HepG2 (cell line): ENCODE data around the gene VEGFB. TPM values are rescaled to one million over a fixed set of nuclear protein-coding genes. Genes with fewer than 3 reads are reported as not detected.

ENCODE experiments used
- ATAC-seq: fragments of 200-7000 bp; cut with Tn5 transposase; 3 replicates; pipeline ENCODE4 v1.9.1; 2020; ENCODE audit warnings: mild to moderate bottlenecking, moderate library complexity
- BruUV-seq: library from RNA; stranded (reverse); fragments of 400-500 nt; replicated peaks from 2 replicates; lab custom pipeline; 2021; lab: Mats Ljungman, UMichigan
- CTCF ChIA-PET: fragments of 300-600 bp; formaldehyde crosslinking; extraction: SDS; loops from one replicate; lab custom pipeline; 2021; ENCODE audit warnings: low total read pairs, inconsistent platforms, low intra/inter-chr PET ratio; lab: Yijun Ruan, JAX
- POLR2A ChIA-PET: fragments of 350-600 bp; sonication (Branson Sonifier 250); formaldehyde crosslinking; loops from one replicate; lab custom pipeline; 2020; ENCODE audit warnings: antibody characterized with exemption, inconsistent platforms; lab: Yijun Ruan, JAX
- DNase-seq: peaks from one replicate; pipeline ENCODE4 v3.0.0-alpha.2; 2015; ENCODE audit warnings: low spot score
- FAIRE-seq: peaks from 3 replicates; lab custom pipeline; 2011; peaks lifted over from hg19 to GRCh38; lab: Jason Lieb, UNC
- H2AFZ ChIP-seq: one replicate; pipeline ENCODE4 v1.6.1; 2011; ENCODE audit warnings: low read length, inconsistent platforms
- H3K27ac ChIP-seq: fragments of 300-600 bp; 3 replicates; pipeline ENCODE4 v1.8.0; 2011; ENCODE audit warnings: mixed run types, mild to moderate bottlenecking, mixed read lengths, low read length, inconsistent platforms; ENCODE audit not compliant: insufficient read depth; ENCODE audit errors: extremely low read length
- H3K27me3 ChIP-seq, 2 experiments: fragments of 200-600 bp in 1 of 2; 2 replicates in 1 of 2; 3 replicates in 1 of 2; pipeline versions ENCODE4 v1.6.0 to v1.8.0; 2011; ENCODE audit warnings: low read length in 2 of 2, mild to moderate bottlenecking in 2 of 2, moderate library complexity in 2 of 2, inconsistent platforms in 1 of 2; ENCODE audit not compliant: insufficient read depth in 2 of 2, control insufficient read depth in 1 of 2
- H3K36me3 ChIP-seq, 2 experiments: fragments of 200-600 bp in 1 of 2; replicated peaks in 1 of 2; 2 replicates in 1 of 2; 3 replicates in 1 of 2; pipeline versions ENCODE4 v1.5.1 to v1.8.0; 2011; ENCODE audit warnings: low read length in 2 of 2, inconsistent platforms in 1 of 2; ENCODE audit not compliant: insufficient read depth in 2 of 2, control insufficient read depth in 1 of 2
- H3K4me1 ChIP-seq: 2 replicates; pipeline ENCODE4 v1.5.1; 2012; ENCODE audit warnings: low read length, inconsistent platforms; ENCODE audit not compliant: insufficient read depth
- H3K4me2 ChIP-seq: 2 replicates; pipeline ENCODE4 v1.6.0; 2011; ENCODE audit warnings: low read depth, low read length, inconsistent platforms
- H3K4me3 ChIP-seq, 3 experiments: fragments of 200-600 bp in 1 of 3; sonication (generic), shearing (Covaris generic) in 1 of 3; replicated peaks in 1 of 3; 2 replicates each; pipeline ENCODE4 v1.5.1; 2011 to 2016; ENCODE audit warnings: low read length in 3 of 3, inconsistent platforms in 2 of 3, low read depth in 2 of 3, mild to moderate bottlenecking in 2 of 3, control low read depth in 1 of 3, mixed read lengths in 1 of 3; ENCODE audit not compliant: insufficient read depth in 1 of 3
- H3K79me2 ChIP-seq: one replicate; pipeline ENCODE4 v1.6.1; 2011; ENCODE audit warnings: low read length, inconsistent platforms; ENCODE audit not compliant: insufficient read depth
- H3K9ac ChIP-seq: 2 replicates; pipeline ENCODE4 v1.6.0; 2011; ENCODE audit warnings: mild to moderate bottlenecking, low read depth, low read length, inconsistent platforms; ENCODE audit not compliant: insufficient read depth
- H3K9me3 ChIP-seq: 2 replicates; pipeline ENCODE4 v1.5.1; 2012; ENCODE audit warnings: mild to moderate bottlenecking, low read length
- H4K20me1 ChIP-seq: 2 replicates; pipeline ENCODE4 v1.6.0; 2011; ENCODE audit warnings: inconsistent platforms, mild to moderate bottlenecking, low read length, moderate library complexity; ENCODE audit not compliant: insufficient read depth
- BCL6 ChIP-seq: IDR thresholded peaks from 2 replicates; pipeline ENCODE4 v1.6.1; 2016; ENCODE audit warnings: missing genetic modification reagents, missing compliant biosample characterization
- DR1 ChIP-seq: sonication (generic); formaldehyde crosslinking; IDR thresholded peaks from 2 replicates; pipeline ENCODE4 v1.8.0; 2021; ENCODE audit warnings: mild to moderate bottlenecking, missing genetic modification reagents, inconsistent platforms
- MAFF ChIP-seq: IDR thresholded peaks from 2 replicates; pipeline ENCODE4 v1.6.1; 2011; ENCODE audit warnings: low read depth, low read length, improper control_type of control experiment
- NONO ChIP-seq, 2 experiments: fragments of 450-650 bp in 1 of 2; sonication (generic) in 1 of 2; formaldehyde crosslinking in 1 of 2; IDR thresholded peaks in 1 of 2; conservative IDR thresholded peaks in 1 of 2; 2 replicates each; pipeline versions ENCODE4 v1.6.1 to v1.8.0; 2017 to 2022; ENCODE audit warnings: mild to moderate bottlenecking in 1 of 2, missing genetic modification reagents in 1 of 2, moderate library complexity in 1 of 2
- ZNF614 ChIP-seq: IDR thresholded peaks from 2 replicates; pipeline ENCODE4 v1.6.1; 2018; ENCODE audit warnings: missing biosample characterization, missing genetic modification reagents, inconsistent platforms, borderline replicate concordance
- ZNF788 ChIP-seq: sonication (generic); formaldehyde crosslinking; IDR thresholded peaks from 2 replicates; pipeline ENCODE4 v1.5.0; 2020; ENCODE audit warnings: mild to moderate bottlenecking, missing genetic modification reagents, borderline replicate concordance
- WGBS: methylation state at CpG from one replicate; pipeline ENCODE4 v1.1.6; 2017; ENCODE audit warnings: low lambda C conversion rate; 5-methylcytosine and 5-hydroxymethylcytosine counted together
- in situ Hi-C: cut with HindIII; loops from 2 replicates; pipeline ENCODE4 v1.10.0; 2017; ENCODE audit warnings: low pct_unique_long_range_greater_than_20kb; ENCODE audit not compliant: extremely low pct_ligation_motif_present
- intact Hi-C: fragments of 100-400 bp; cut with micrococcal nuclease; formaldehyde crosslinking; loops from one replicate; pipeline ENCODE4 v1.10.0; 2022; ENCODE audit not compliant: unreplicated experiment
- polyA plus RNA-seq, 8 experiments: library from polyadenylated mRNA; depleted of rRNA in 3 of 8; stranded (reverse) in 7 of 8; unstranded in 1 of 8; fragments of >200 nt; fragmentation: Illumina TruSeq in 4 of 8; extraction: Trizol in 4 of 8; gene quantifications; 2 replicates each; pipeline versions ENCODE4 v1.2.1 to v1.2.3, GENCODE V29; 2011 to 2016; ENCODE audit warnings: low read depth in 4 of 8, missing spikeins in 1 of 8, mixed read lengths in 1 of 8; ENCODE audit not compliant: insufficient read depth in 1 of 8
- total RNA-seq, 5 experiments: library from RNA; depleted of rRNA; stranded (reverse); fragments of >200 nt; fragmentation: Illumina TruSeq; extraction: Trizol; gene quantifications; 2 replicates each; pipeline ENCODE4 v1.2.3, GENCODE V29; 2016; ENCODE audit warnings: low read depth in 1 of 5
- TF ChIP-seq, protein P1 (sequence below): sonication (generic); formaldehyde crosslinking; IDR thresholded peaks from 2 replicates; pipeline ENCODE4 v1.4.0; 2020; ENCODE audit warnings: mild to moderate bottlenecking, missing genetic modification reagents

The VEGFB gene
- total and polyA plus RNA-seq, 2 of the 13 experiments (the other 11 are each of a cell fraction or from before 2014, with no cell fraction given), result 9.0 to 11.3 TPM

- no peak for TF ChIP-seq MAFF
These were observed 42.0 kb upstream of the VEGFB start (continued) for GRCh38 chr11:64192434-64192833.

- Histone ChIP-seq H3K4me3 (no peak overlapping the region), H3K27ac (no peak overlapping the region), H3K4me2 (no peak overlapping the region), H3K27me3 (no peaks in the 10 kb centered on the region), H3K9ac (no peak overlapping the region), H3K4me1 (no peaks in the 10 kb centered on the region), H3K9me3 (no peaks in the 10 kb centered on the region), H4K20me1 (no peaks in the 10 kb centered on the region), H3K79me2 (peaks cover 14% of the 10 kb centered on the region), H3K36me3 (peaks cover 51 to 85% of the 10 kb centered on the region in 2 experiments), H2AFZ (no peak overlapping the region)
- in situ Hi-C loops, result no loop called here
- intact Hi-C loops, result no loop called here
- FAIRE-seq (no peak), ATAC-seq (no peak), DNase-seq (no peak)
- 95% methylated on average over 9 of the region's 9 CpGs for WGBS
- ChIA-PET CTCF (no interaction called here), POLR2A (interaction anchor here (1.5 kb wide), 1 partner anchor 11 kb away, joined by 6 read pairs; the partner anchor contains the start of gene STIP1)
- BruUV-seq, result no TSS peak
- TF ChIP-seq NONO (IDR thresholded peaks at IDR 0.05) (no peak), NONO (CRISPR knock-in tag; conservative IDR thresholded peaks at IDR 0.05) (no peak), ZNF788 (CRISPR knock-in tag) (no peak), BCL6 (CRISPR knock-in tag) (no peak), ZNF614 (no peak), DR1 (CRISPR knock-in tag) (no peak)
- TF ChIP-seq, protein P1, sequence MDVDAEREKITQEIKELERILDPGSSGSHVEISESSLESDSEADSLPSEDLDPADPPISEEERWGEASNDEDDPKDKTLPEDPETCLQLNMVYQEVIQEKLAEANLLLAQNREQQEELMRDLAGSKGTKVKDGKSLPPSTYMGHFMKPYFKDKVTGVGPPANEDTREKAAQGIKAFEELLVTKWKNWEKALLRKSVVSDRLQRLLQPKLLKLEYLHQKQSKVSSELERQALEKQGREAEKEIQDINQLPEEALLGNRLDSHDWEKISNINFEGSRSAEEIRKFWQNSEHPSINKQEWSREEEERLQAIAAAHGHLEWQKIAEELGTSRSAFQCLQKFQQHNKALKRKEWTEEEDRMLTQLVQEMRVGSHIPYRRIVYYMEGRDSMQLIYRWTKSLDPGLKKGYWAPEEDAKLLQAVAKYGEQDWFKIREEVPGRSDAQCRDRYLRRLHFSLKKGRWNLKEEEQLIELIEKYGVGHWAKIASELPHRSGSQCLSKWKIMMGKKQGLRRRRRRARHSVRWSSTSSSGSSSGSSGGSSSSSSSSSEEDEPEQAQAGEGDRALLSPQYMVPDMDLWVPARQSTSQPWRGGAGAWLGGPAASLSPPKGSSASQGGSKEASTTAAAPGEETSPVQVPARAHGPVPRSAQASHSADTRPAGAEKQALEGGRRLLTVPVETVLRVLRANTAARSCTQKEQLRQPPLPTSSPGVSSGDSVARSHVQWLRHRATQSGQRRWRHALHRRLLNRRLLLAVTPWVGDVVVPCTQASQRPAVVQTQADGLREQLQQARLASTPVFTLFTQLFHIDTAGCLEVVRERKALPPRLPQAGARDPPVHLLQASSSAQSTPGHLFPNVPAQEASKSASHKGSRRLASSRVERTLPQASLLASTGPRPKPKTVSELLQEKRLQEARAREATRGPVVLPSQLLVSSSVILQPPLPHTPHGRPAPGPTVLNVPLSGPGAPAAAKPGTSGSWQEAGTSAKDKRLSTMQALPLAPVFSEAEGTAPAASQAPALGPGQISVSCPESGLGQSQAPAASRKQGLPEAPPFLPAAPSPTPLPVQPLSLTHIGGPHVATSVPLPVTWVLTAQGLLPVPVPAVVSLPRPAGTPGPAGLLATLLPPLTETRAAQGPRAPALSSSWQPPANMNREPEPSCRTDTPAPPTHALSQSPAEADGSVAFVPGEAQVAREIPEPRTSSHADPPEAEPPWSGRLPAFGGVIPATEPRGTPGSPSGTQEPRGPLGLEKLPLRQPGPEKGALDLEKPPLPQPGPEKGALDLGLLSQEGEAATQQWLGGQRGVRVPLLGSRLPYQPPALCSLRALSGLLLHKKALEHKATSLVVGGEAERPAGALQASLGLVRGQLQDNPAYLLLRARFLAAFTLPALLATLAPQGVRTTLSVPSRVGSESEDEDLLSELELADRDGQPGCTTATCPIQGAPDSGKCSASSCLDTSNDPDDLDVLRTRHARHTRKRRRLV, result no peak
These were observed 37.8 kb upstream of the VEGFB start for GRCh38 chr11:64196626-64197025.
